ENCODE measurements around the gene ANKRD29. TPM values are rescaled to one million over a fixed set of nuclear protein-coding genes. Genes with fewer than 3 reads are reported as not detected.
A peak's percentile ranks its signal among the peaks of the same experiment; 100 is the strongest.

Gene ANKRD29
- total and polyA plus RNA-seq, 9 of the 15 experiments (the other 6 are each of a cell fraction or from before 2014, with no cell fraction given), result 0.36 TPM; not detected in 8

DNA sequence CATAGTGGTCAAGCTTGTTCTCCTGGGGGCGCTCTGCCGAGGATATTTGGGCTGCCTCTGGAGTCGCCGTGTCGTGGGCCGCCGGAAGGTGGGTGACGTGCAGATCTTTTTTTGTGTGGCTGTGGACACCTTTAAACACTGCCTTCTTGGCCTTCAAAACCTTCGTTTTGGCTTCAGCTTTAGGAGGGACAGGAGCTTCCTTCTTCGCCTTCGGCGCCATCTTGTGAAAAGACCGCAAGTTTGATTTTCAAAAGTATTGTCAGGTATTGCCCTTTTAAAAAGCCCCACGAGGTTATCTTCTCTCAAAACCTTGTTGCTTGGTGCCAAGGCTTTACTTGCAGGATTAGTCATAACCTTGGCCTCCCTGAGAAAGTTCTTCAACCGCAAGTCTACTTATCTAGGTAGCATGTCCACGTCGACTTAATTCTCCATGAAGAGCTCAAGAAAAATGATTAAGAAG, 47.4 kb upstream of the ANKRD29 start (continued):
- TF ChIP-seq RBM22 (IDR thresholded peaks at IDR 0.05; ENCODE audit: low read depth, low read length, poor library complexity, severe bottlenecking), result no peak
- no peak for TF ChIP-seq GABPB2 (CRISPR knock-in tag; conservative IDR thresholded peaks at IDR 0.05)
- no peak for TF ChIP-seq ERF (CRISPR knock-in tag; IDR thresholded peaks at IDR 0.05)
- TF ChIP-seq, protein P1, sequence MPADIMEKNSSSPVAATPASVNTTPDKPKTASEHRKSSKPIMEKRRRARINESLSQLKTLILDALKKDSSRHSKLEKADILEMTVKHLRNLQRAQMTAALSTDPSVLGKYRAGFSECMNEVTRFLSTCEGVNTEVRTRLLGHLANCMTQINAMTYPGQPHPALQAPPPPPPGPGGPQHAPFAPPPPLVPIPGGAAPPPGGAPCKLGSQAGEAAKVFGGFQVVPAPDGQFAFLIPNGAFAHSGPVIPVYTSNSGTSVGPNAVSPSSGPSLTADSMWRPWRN (IDR thresholded peaks at IDR 0.05; ENCODE audit: low read depth), result peak; percentile 69; the same call in 1 of the 2 replicates
- TF ChIP-seq STAT5A (IDR thresholded peaks at IDR 0.05; ENCODE audit: borderline replicate concordance, low read length), result peak; percentile 57; the same call in 1 of the 2 replicates
- TF ChIP-seq, protein P2, sequence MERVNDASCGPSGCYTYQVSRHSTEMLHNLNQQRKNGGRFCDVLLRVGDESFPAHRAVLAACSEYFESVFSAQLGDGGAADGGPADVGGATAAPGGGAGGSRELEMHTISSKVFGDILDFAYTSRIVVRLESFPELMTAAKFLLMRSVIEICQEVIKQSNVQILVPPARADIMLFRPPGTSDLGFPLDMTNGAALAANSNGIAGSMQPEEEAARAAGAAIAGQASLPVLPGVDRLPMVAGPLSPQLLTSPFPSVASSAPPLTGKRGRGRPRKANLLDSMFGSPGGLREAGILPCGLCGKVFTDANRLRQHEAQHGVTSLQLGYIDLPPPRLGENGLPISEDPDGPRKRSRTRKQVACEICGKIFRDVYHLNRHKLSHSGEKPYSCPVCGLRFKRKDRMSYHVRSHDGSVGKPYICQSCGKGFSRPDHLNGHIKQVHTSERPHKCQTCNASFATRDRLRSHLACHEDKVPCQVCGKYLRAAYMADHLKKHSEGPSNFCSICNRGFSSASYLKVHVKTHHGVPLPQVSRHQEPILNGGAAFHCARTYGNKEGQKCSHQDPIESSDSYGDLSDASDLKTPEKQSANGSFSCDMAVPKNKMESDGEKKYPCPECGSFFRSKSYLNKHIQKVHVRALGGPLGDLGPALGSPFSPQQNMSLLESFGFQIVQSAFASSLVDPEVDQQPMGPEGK (CRISPR knock-in tag; IDR thresholded peaks at IDR 0.05; ENCODE audit: borderline replicate concordance), result no peak
- TF ChIP-seq, protein P3, sequence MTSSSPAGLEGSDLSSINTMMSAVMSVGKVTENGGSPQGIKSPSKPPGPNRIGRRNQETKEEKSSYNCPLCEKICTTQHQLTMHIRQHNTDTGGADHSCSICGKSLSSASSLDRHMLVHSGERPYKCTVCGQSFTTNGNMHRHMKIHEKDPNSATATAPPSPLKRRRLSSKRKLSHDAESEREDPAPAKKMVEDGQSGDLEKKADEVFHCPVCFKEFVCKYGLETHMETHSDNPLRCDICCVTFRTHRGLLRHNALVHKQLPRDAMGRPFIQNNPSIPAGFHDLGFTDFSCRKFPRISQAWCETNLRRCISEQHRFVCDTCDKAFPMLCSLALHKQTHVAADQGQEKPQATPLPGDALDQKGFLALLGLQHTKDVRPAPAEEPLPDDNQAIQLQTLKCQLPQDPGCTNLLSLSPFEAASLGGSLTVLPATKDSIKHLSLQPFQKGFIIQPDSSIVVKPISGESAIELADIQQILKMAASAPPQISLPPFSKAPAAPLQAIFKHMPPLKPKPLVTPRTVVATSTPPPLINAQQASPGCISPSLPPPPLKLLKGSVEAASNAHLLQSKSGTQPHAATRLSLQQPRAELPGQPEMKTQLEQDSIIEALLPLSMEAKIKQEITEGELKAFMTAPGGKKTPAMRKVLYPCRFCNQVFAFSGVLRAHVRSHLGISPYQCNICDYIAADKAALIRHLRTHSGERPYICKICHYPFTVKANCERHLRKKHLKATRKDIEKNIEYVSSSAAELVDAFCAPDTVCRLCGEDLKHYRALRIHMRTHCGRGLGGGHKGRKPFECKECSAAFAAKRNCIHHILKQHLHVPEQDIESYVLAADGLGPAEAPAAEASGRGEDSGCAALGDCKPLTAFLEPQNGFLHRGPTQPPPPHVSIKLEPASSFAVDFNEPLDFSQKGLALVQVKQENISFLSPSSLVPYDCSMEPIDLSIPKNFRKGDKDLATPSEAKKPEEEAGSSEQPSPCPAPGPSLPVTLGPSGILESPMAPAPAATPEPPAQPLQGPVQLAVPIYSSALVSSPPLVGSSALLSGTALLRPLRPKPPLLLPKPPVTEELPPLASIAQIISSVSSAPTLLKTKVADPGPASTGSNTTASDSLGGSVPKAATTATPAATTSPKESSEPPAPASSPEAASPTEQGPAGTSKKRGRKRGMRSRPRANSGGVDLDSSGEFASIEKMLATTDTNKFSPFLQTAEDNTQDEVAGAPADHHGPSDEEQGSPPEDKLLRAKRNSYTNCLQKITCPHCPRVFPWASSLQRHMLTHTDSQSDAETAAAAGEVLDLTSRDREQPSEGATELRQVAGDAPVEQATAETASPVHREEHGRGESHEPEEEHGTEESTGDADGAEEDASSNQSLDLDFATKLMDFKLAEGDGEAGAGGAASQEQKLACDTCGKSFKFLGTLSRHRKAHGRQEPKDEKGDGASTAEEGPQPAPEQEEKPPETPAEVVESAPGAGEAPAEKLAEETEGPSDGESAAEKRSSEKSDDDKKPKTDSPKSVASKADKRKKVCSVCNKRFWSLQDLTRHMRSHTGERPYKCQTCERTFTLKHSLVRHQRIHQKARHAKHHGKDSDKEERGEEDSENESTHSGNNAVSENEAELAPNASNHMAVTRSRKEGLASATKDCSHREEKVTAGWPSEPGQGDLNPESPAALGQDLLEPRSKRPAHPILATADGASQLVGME (CRISPR knock-in tag; IDR thresholded peaks at IDR 0.05), result no peak
- TF ChIP-seq, protein P4, sequence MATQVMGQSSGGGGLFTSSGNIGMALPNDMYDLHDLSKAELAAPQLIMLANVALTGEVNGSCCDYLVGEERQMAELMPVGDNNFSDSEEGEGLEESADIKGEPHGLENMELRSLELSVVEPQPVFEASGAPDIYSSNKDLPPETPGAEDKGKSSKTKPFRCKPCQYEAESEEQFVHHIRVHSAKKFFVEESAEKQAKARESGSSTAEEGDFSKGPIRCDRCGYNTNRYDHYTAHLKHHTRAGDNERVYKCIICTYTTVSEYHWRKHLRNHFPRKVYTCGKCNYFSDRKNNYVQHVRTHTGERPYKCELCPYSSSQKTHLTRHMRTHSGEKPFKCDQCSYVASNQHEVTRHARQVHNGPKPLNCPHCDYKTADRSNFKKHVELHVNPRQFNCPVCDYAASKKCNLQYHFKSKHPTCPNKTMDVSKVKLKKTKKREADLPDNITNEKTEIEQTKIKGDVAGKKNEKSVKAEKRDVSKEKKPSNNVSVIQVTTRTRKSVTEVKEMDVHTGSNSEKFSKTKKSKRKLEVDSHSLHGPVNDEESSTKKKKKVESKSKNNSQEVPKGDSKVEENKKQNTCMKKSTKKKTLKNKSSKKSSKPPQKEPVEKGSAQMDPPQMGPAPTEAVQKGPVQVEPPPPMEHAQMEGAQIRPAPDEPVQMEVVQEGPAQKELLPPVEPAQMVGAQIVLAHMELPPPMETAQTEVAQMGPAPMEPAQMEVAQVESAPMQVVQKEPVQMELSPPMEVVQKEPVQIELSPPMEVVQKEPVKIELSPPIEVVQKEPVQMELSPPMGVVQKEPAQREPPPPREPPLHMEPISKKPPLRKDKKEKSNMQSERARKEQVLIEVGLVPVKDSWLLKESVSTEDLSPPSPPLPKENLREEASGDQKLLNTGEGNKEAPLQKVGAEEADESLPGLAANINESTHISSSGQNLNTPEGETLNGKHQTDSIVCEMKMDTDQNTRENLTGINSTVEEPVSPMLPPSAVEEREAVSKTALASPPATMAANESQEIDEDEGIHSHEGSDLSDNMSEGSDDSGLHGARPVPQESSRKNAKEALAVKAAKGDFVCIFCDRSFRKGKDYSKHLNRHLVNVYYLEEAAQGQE (IDR thresholded peaks at IDR 0.05; ENCODE audit: borderline replicate concordance), result no peak
- TF ChIP-seq, protein P4 (CRISPR knock-in tag; IDR thresholded peaks at IDR 0.05; ENCODE audit: low read depth), result no peak
- peak; percentile 98 for TF ChIP-seq FOSL1 (tag; conservative IDR thresholded peaks at IDR 0.05)
- peak; percentile 83 for TF ChIP-seq DPF2 (IDR thresholded peaks at IDR 0.05)
